SK-MEL-5 (cell line): ENCODE data around the gene MEP1A. TPM values are rescaled to one million over a fixed set of nuclear protein-coding genes. Genes with fewer than 3 reads are reported as not detected.
"Not testable (repeated sequence)": the region's sequence is repeated elsewhere in the genome, so short reads cannot be mapped to it uniquely, and the experiment has no call there.

Source experiments
- DNase-seq: peaks from one replicate; pipeline ENCODE4 v3.0.0-alpha.2; 2016; ENCODE audit warnings: low read depth, low spot score
- in situ Hi-C: cut with HindIII; loops from 2 replicates; pipeline ENCODE4 v1.10.0; 2016; ENCODE audit warnings: low sequenced_read_pairs, high pct_unique_total_duplicates, low pct_unique_long_range_greater_than_20kb
- polyA plus RNA-seq, 2 experiments: library from polyadenylated mRNA; depleted of rRNA; stranded (reverse); fragments of >200 nt; gene quantifications; 2 replicates each; pipeline ENCODE4 v1.2.3, GENCODE V29; 2015
- total RNA-seq: library from RNA; depleted of rRNA; stranded (reverse); fragments of >200 nt; shearing (Covaris generic); gene quantifications from 2 replicates; pipeline ENCODE4 v1.2.3, GENCODE V29; 2014; rRNA removed

The MEP1A gene
- not detected in 2 replicates for total RNA-seq
- polyA plus RNA-seq (2015; cell fraction: cytosol; rRNA removed): not detected in 2 replicates
- not detected in 2 replicates for polyA plus RNA-seq (2015; cell fraction: nucleus; rRNA removed)

GRCh38 chr6:46793138-46793537, at the start of gene MEP1A:
MEP1A (plus strand) TSS chr6:46793389; CDS start chr6:46793399, 10 bp downstream.
- in situ Hi-C loops: no loop called here
- no peak for DNase-seq

GRCh38 chr6:46743425-46744158, 49.6 kb upstream of the MEP1A start:
- DNase-seq: no peak
- in situ Hi-C loops: no loop called here

- DNase-seq, in situ Hi-C loops: not testable (repeated sequence)
Measured at GRCh38 chr6:46744159-46744725, 48.9 kb upstream of the MEP1A start.

- in situ Hi-C loops: no loop called here
- no peak for DNase-seq
Measured at GRCh38 chr6:46745973-46746372, 47.2 kb upstream of the MEP1A start.

- no peak for DNase-seq
- in situ Hi-C loops: no loop called here
Measured at GRCh38 chr6:46746696-46747095, 46.5 kb upstream of the MEP1A start, which contains the start of gene ANKRD66. ANKRD66 (plus strand) TSS chr6:46746933; CDS start chr6:46751949, 5,016 bp downstream.

- no peak for DNase-seq
- in situ Hi-C loops: no loop called here
Measured at GRCh38 chr6:46748940-46749503, 44.2 kb upstream of the MEP1A start.

GRCh38 chr6:46749731-46750130, 43.5 kb upstream of the MEP1A start:
- in situ Hi-C loops: no loop called here
- DNase-seq: no peak

GRCh38 chr6:46751658-46752057, 41.5 kb upstream of the MEP1A start:
- no peak for DNase-seq
- in situ Hi-C loops: no loop called here

GRCh38 chr6:46755865-46756264, 37.3 kb upstream of the MEP1A start:
- in situ Hi-C loops: no loop called here
- no peak for DNase-seq

- in situ Hi-C loops: no loop called here
- peak; percentile 6 for DNase-seq
Measured at GRCh38 chr6:46756469-46757213, 36.5 kb upstream of the MEP1A start.

GRCh38 chr6:46757214-46757596, 36.0 kb upstream of the MEP1A start:
- in situ Hi-C loops: no loop called here
- peak; percentile 14 for DNase-seq

- in situ Hi-C loops: no loop called here
- no peak for DNase-seq
Measured at GRCh38 chr6:46758960-46759753, 34.0 kb upstream of the MEP1A start.

GRCh38 chr6:46760925-46761324, 32.3 kb upstream of the MEP1A start:
- in situ Hi-C loops: no loop called here
- DNase-seq: no peak

GRCh38 chr6:46763466-46763865, 29.7 kb upstream of the MEP1A start:
- no peak for DNase-seq
- in situ Hi-C loops: no loop called here

- in situ Hi-C loops, DNase-seq: not testable (repeated sequence)
Measured at GRCh38 chr6:46764280-46764679, 28.9 kb upstream of the MEP1A start.

- DNase-seq: no peak
- in situ Hi-C loops: no loop called here
Measured at GRCh38 chr6:46764961-46765360, 28.2 kb upstream of the MEP1A start.

GRCh38 chr6:46772016-46772415, 21.2 kb upstream of the MEP1A start:
- no peak for DNase-seq
- in situ Hi-C loops: no loop called here
